ENCODE results near the gene KDM1A.

KDM1A gene

GRCh38 chr1:23110391-23110790 is 91.1 kb downstream of the KDM1A start:
- no peak for DNase-seq (ENCODE audit: low read depth, low spot score)

GRCh38 chr1:23111600-23112535 is 92.6 kb downstream of the KDM1A start:
- DNase-seq (ENCODE audit: low read depth, low spot score) = no peak

GRCh38 chr1:23114424-23115079 is 95.3 kb downstream of the KDM1A start:
- no peak for DNase-seq (ENCODE audit: low read depth, low spot score)

GRCh38 chr1:23116216-23116836 is 97.1 kb downstream of the KDM1A start:
- DNase-seq (ENCODE audit: low read depth, low spot score) = no peak

- no peak for DNase-seq (ENCODE audit: low read depth, low spot score)
Observed at GRCh38 chr1:23116921-23117699, 97.8 kb downstream of the KDM1A start.

- no peak for DNase-seq (ENCODE audit: low read depth, low spot score)
Observed at GRCh38 chr1:23118407-23118806, 99.1 kb downstream of the KDM1A start.

- no peak for DNase-seq (ENCODE audit: low read depth, low spot score)
Observed at GRCh38 chr1:23118957-23119792, 99.9 kb downstream of the KDM1A start.

- DNase-seq (ENCODE audit: low read depth, low spot score) = no peak
Observed at GRCh38 chr1:23120383-23120782, 101.1 kb downstream of the KDM1A start.

- no peak for DNase-seq (ENCODE audit: low read depth, low spot score)
Observed at GRCh38 chr1:23122023-23122748, 102.9 kb downstream of the KDM1A start.

GRCh38 chr1:23122796-23123195 is 103.5 kb downstream of the KDM1A start:
- no peak for DNase-seq (ENCODE audit: low read depth, low spot score)

- no peak for DNase-seq (ENCODE audit: low read depth, low spot score)
Observed at GRCh38 chr1:23123528-23123927, 104.3 kb downstream of the KDM1A start.

- no peak for DNase-seq (ENCODE audit: low read depth, low spot score)
Observed at GRCh38 chr1:23124259-23125026, 105.2 kb downstream of the KDM1A start.

GRCh38 chr1:23125489-23125888 is 106.2 kb downstream of the KDM1A start:
- DNase-seq (ENCODE audit: low read depth, low spot score) = no peak

GRCh38 chr1:23126200-23126599 is 106.9 kb downstream of the KDM1A start:
- no peak for DNase-seq (ENCODE audit: low read depth, low spot score)

GRCh38 chr1:23126801-23127200 is 107.5 kb downstream of the KDM1A start:
- DNase-seq (ENCODE audit: low read depth, low spot score) = no peak

- DNase-seq (ENCODE audit: low read depth, low spot score) = no peak
Observed at GRCh38 chr1:23129846-23130245, 110.6 kb downstream of the KDM1A start.

GRCh38 chr1:23132033-23132432 is 112.8 kb downstream of the KDM1A start:
- DNase-seq (ENCODE audit: low read depth, low spot score) = no peak
